AG10803 (cell line): ENCODE results near the gene LRP1B.

Experiments
- DNase-seq: peaks from one replicate; pipeline ENCODE4 v3.0.0; 2010; ENCODE audit warnings: low read depth
- H3K4me3 ChIP-seq: 2 replicates; pipeline ENCODE4 v1.5.1; 2011; ENCODE audit warnings: mild to moderate bottlenecking, low read length, control low read depth
- TF ChIP-seq, protein P1 (sequence below): conservative IDR thresholded peaks from 2 replicates; pipeline ENCODE4 v1.5.1; 2011; ENCODE audit warnings: mild to moderate bottlenecking, low read length, control low read depth, inconsistent platforms

The LRP1B gene

DNA sequence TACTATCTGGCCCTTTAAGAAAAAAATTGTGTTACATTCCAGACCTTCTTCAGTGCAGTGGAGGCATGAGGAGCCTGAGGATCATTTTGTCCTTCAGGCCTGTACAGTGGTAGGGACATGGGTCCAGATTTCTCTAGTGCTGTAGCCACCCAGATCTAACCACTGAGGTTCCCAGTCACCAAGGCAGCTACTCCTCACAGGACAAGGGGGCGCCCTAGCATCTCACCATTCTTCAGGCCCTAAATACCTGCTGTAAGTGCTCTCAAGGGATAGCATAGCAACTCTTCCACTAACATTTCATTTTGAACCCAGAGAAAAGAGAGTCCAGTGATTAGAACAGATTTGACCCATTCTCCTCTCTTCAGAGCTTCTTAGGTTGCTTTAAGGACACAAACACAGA, 1533.0 kb downstream of the LRP1B start:
- DNase-seq, result no peak
- TF ChIP-seq, protein P1, sequence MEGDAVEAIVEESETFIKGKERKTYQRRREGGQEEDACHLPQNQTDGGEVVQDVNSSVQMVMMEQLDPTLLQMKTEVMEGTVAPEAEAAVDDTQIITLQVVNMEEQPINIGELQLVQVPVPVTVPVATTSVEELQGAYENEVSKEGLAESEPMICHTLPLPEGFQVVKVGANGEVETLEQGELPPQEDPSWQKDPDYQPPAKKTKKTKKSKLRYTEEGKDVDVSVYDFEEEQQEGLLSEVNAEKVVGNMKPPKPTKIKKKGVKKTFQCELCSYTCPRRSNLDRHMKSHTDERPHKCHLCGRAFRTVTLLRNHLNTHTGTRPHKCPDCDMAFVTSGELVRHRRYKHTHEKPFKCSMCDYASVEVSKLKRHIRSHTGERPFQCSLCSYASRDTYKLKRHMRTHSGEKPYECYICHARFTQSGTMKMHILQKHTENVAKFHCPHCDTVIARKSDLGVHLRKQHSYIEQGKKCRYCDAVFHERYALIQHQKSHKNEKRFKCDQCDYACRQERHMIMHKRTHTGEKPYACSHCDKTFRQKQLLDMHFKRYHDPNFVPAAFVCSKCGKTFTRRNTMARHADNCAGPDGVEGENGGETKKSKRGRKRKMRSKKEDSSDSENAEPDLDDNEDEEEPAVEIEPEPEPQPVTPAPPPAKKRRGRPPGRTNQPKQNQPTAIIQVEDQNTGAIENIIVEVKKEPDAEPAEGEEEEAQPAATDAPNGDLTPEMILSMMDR, result no peak

DNA sequence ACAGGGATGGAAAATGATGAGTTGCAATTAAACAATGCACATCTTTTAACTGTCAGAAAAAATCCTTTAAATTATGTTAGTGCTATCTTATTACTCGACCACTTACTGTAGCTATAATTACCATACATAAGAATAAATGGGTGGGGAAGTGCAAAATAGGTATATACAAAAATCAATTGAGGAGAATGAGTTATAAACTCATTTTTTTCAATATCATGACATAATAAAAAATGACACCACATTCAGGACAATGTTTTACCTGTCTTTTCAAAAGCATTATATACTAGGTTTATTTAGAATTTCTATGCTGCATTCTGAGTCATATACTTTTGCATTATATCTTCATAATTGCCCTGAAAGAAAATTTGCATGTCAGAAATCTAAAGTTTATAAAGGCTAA, 1533.6 kb downstream of the LRP1B start:
- TF ChIP-seq, protein P1, result no peak
- no peak overlapping the region for H3K4me3 ChIP-seq
- no peak for DNase-seq

More for the DNA sequence above, 1533.0 kb downstream of the LRP1B start:
- no peak overlapping the region for H3K4me3 ChIP-seq

- TF ChIP-seq, protein P1, result no peak
- DNase-seq, result no peak
- no peak overlapping the region for H3K4me3 ChIP-seq
Observed at GRCh38 chr2:140596447-140596846, 1534.4 kb downstream of the LRP1B start.

DNA sequence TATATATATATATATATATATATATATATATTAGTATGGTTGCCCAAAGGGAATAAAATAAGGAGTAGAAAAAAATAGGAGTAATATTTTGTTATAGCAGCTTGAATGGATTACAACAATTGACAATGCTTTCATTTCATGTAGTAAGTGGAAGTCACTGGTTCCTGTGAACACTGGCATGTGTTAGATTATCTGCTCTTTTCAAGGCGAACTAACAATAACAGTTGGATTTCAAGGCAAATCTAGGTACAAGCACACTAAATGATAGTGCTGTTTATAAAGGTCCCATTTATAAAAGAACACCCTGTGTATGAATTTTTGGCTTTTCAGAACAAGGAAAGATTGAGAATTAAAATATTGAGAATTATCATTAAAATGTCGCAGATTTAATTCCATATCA, 1535.7 kb downstream of the LRP1B start:
- no peak overlapping the region for H3K4me3 ChIP-seq
- TF ChIP-seq, protein P1, result no peak
- DNase-seq, result no peak

GRCh38 chr2:140593132-140593531, 1537.7 kb downstream of the LRP1B start:
- TF ChIP-seq, protein P1, result no peak
- H3K4me3 ChIP-seq, result no peak overlapping the region
- DNase-seq, result no peak

DNA sequence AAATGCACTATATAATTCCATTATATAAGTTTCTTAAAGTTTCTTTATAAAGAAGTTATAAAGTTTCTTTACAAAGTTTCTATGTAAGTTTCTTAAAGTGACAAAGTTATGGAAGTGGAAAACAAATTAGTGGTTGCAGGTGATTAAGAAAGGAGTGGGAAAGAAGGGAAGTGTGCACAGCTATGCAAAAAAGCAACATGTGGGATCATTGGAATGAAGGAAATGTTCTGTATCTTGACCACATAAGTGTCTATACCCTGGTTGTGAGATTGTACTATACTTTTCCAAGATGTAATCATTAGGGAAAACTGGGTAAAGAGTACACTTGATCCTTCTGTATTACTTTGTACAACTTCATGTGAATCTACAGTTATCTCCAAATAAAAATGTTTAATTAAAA, 1541.1 kb downstream of the LRP1B start:
- H3K4me3 ChIP-seq, result no peak overlapping the region
- TF ChIP-seq, protein P1, result no peak
- no peak for DNase-seq

DNA sequence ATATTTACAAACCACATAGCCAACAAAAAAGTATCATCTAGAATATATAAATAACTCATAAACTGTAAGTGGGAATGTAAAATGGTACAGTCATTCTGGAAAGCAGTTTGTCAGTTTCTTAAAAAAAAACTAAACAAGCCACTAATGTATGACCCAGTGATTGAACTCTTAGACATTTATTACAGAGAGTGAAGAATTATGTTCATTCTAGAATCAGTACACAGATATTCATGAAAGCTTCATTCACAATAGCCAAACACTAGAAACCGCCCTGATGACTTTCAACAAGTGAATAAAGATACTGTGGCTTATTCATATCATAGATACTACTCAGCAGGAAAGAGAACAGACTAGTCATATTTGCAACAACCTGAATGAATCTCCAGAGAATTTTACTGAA, 1541.5 kb downstream of the LRP1B start:
- H3K4me3 ChIP-seq, result no peak overlapping the region
- no peak for DNase-seq
- TF ChIP-seq, protein P1, result no peak
